B cell (primary cell): Measurements from ENCODE around the gene DCN.

Source experiments
- CTCF ChIP-seq: fragments of 200-600 bp; IDR thresholded peaks from one replicate; pipeline ENCODE4 v1.8.0; 2022; ENCODE audit warnings: antibody characterized with exemption, mild to moderate bottlenecking
- EZH2 ChIP-seq: IDR thresholded peaks from 2 replicates; pipeline ENCODE4 v1.6.1; 2012; ENCODE audit warnings: borderline replicate concordance, low read depth, mild to moderate bottlenecking, moderate library complexity, low read length; ENCODE audit not compliant: insufficient read depth, poor library complexity, severe bottlenecking

- TF ChIP-seq CTCF: no peak
- no peak for TF ChIP-seq EZH2
These were observed 87.7 kb downstream of the DCN start for GRCh38 chr12:91094957-91095356.
